IMR-90 (cell line): ENCODE data around the gene THADA. TPM values are rescaled to one million over a fixed set of nuclear protein-coding genes. Genes with fewer than 3 reads are reported as not detected.

ENCODE experiments used
- ATAC-seq: fragments of 200-7000 bp; cut with Tn5 transposase; 2 replicates; pipeline ENCODE4 v1.9.1; 2020; ENCODE audit warnings: low read depth, mild to moderate bottlenecking, moderate library complexity
- BruUV-seq: library from RNA; stranded (reverse); fragments of 400-500 nt; replicated peaks from 2 replicates; lab custom pipeline; 2021; lab: Mats Ljungman, UMichigan
- CTCF ChIA-PET: fragments of 300-600 bp; formaldehyde crosslinking; extraction: SDS; loops from one replicate; lab custom pipeline; 2021; ENCODE audit warnings: antibody characterized with exemption; lab: Yijun Ruan, JAX
- POLR2A ChIA-PET: fragments of 300-600 bp; sonication (Branson Sonifier 250); formaldehyde crosslinking; loops from one replicate; lab custom pipeline; 2022; ENCODE audit warnings: antibody characterized with exemption; ENCODE audit not compliant: unreplicated experiment; lab: Charles Lee
- DNase-seq: peaks from one replicate; pipeline ENCODE4 v3.0.0; 2013
- H2AFZ ChIP-seq: replicated peaks from 2 replicates; pipeline ENCODE3; 2013; ENCODE audit warnings: low read length, mild to moderate bottlenecking; ENCODE audit not compliant: poor library complexity
- H2AK5ac ChIP-seq: 2 replicates; pipeline ENCODE4 v1.6.1; 2013; ENCODE audit warnings: low read depth, low read length, inconsistent platforms
- H2AK9ac ChIP-seq: replicated peaks from 2 replicates; pipeline ENCODE3; 2013; ENCODE audit warnings: mild to moderate bottlenecking, low read depth, low read length, moderate library complexity; ENCODE audit not compliant: poor library complexity
- H2BK120ac ChIP-seq: 2 replicates; pipeline ENCODE4 v1.6.1; 2013; ENCODE audit warnings: low read depth, low read length, inconsistent platforms
- H2BK15ac ChIP-seq: 3 replicates; pipeline ENCODE4 v1.6.1; 2013; ENCODE audit warnings: low read depth, low read length, inconsistent platforms
- H2BK20ac ChIP-seq: 2 replicates; pipeline ENCODE4 v1.6.1; 2013; ENCODE audit warnings: low read depth, mild to moderate bottlenecking, inconsistent platforms, low read length, moderate library complexity
- H2BK5ac ChIP-seq: 2 replicates; pipeline ENCODE4 v1.6.1; 2013; ENCODE audit warnings: mild to moderate bottlenecking, low read depth, low read length, inconsistent platforms; ENCODE audit not compliant: poor library complexity, severe bottlenecking
- H3K14ac ChIP-seq: replicated peaks from 2 replicates; pipeline ENCODE4 v1.6.1; 2013; ENCODE audit warnings: low read depth, low read length, inconsistent platforms
- H3K18ac ChIP-seq: 2 replicates; pipeline ENCODE4 v1.6.1; 2013; ENCODE audit warnings: low read depth, low read length, control low read depth
- H3K23ac ChIP-seq: 2 replicates; pipeline ENCODE4 v1.6.1; 2013; ENCODE audit warnings: low read depth, low read length, inconsistent platforms
- H3K27ac ChIP-seq: 2 replicates; pipeline ENCODE4 v1.5.1; 2013; ENCODE audit warnings: mild to moderate bottlenecking, control low read depth, low read length; ENCODE audit not compliant: insufficient read depth
- H3K27me3 ChIP-seq: 2 replicates; pipeline ENCODE4 v1.6.1; 2013; ENCODE audit warnings: low read length; ENCODE audit not compliant: control insufficient read depth, insufficient read depth
- H3K36me3 ChIP-seq: 2 replicates; pipeline ENCODE4 v1.6.1; 2013; ENCODE audit warnings: low read length, mixed read lengths; ENCODE audit not compliant: control insufficient read depth, insufficient read depth
- H3K4ac ChIP-seq: 2 replicates; pipeline ENCODE4 v1.6.1; 2013; ENCODE audit warnings: low read depth, low read length, inconsistent platforms
- H3K4me1 ChIP-seq: 2 replicates; pipeline ENCODE4 v1.6.1; 2013; ENCODE audit warnings: low read length, mixed read lengths; ENCODE audit not compliant: control insufficient read depth, insufficient read depth
- H3K4me2 ChIP-seq: 2 replicates; pipeline ENCODE4 v1.6.1; 2013; ENCODE audit warnings: low read depth, mild to moderate bottlenecking, control low read depth, low read length, moderate library complexity
- H3K4me3 ChIP-seq: 2 replicates; pipeline ENCODE4 v1.5.1; 2013; ENCODE audit warnings: low read depth, mild to moderate bottlenecking, control low read depth, low read length, moderate library complexity; ENCODE audit not compliant: insufficient read depth
- H3K56ac ChIP-seq: 2 replicates; pipeline ENCODE4 v1.6.1; 2013; ENCODE audit warnings: low read length, inconsistent platforms; ENCODE audit not compliant: insufficient read depth; ENCODE audit errors: extremely low read depth
- H3K79me1 ChIP-seq, 2 experiments: 2 replicates each; pipeline ENCODE4 v1.6.1; 2013; ENCODE audit warnings: low read length in 2 of 2, inconsistent platforms in 1 of 2, low read depth in 1 of 2
- H3K9ac ChIP-seq: 2 replicates; pipeline ENCODE4 v1.6.1; 2013; ENCODE audit warnings: low read depth, low read length, control low read depth
- H3K9me1 ChIP-seq: 2 replicates; pipeline ENCODE4 v1.6.1; 2013; ENCODE audit warnings: low read length, inconsistent platforms; ENCODE audit not compliant: insufficient read depth
- H3K9me3 ChIP-seq: 2 replicates; pipeline ENCODE4 v1.6.1; 2013; ENCODE audit warnings: low read length; ENCODE audit not compliant: control insufficient read depth, insufficient read depth
- H4K20me1 ChIP-seq: 2 replicates; pipeline ENCODE4 v1.6.1; 2013; ENCODE audit warnings: low read length, inconsistent platforms; ENCODE audit not compliant: insufficient read depth
- H4K5ac ChIP-seq: 2 replicates; pipeline ENCODE4 v1.6.1; 2013; ENCODE audit warnings: mild to moderate bottlenecking, low read depth, low read length, control low read depth
- H4K8ac ChIP-seq, 2 experiments: 2 replicates each; pipeline ENCODE4 v1.6.1; 2013; ENCODE audit warnings: low read depth in 2 of 2, low read length in 2 of 2, control low read depth in 1 of 2, inconsistent platforms in 1 of 2
- H4K91ac ChIP-seq: 2 replicates; pipeline ENCODE4 v1.6.1; 2013; ENCODE audit warnings: low read depth, low read length, inconsistent platforms; ENCODE audit not compliant: insufficient read depth
- CHD1 ChIP-seq: IDR thresholded peaks from 2 replicates; pipeline ENCODE4 v1.6.1; 2012; ENCODE audit warnings: low read depth, low read length, improper control_type of control experiment
- ELK1 ChIP-seq: fragments of 150-350 bp; IDR thresholded peaks from 2 replicates; pipeline ENCODE4 v1.6.1; 2016; ENCODE audit warnings: low read depth, mild to moderate bottlenecking, low read length, moderate library complexity, borderline replicate concordance
- FOS ChIP-seq: fragments of 150-350 bp; IDR thresholded peaks from 2 replicates; pipeline ENCODE4 v1.6.1; 2016; ENCODE audit warnings: low read depth, low read length
- MAFK ChIP-seq: IDR thresholded peaks from 2 replicates; pipeline ENCODE4 v1.6.1; 2012; ENCODE audit warnings: low read depth, low read length, improper control_type of control experiment
- MAZ ChIP-seq: IDR thresholded peaks from 2 replicates; pipeline ENCODE4 v1.6.1; 2012; ENCODE audit warnings: low read depth, mild to moderate bottlenecking, low read length, improper control_type of control experiment, moderate library complexity, borderline replicate concordance
- NFE2L2 ChIP-seq: fragments of 150-350 bp; IDR thresholded peaks from 2 replicates; pipeline ENCODE4 v1.6.1; 2016; ENCODE audit warnings: low read depth, mild to moderate bottlenecking, low read length
- POLR2A ChIP-seq: IDR thresholded peaks from 2 replicates; pipeline ENCODE4 v1.6.1; 2012; ENCODE audit warnings: mild to moderate bottlenecking, low read depth, low read length
- RAD21 ChIP-seq: IDR thresholded peaks from 2 replicates; pipeline ENCODE4 v1.6.1; 2012; ENCODE audit warnings: low read length, improper control_type of control experiment
- RFX5 ChIP-seq: IDR thresholded peaks from 2 replicates; pipeline ENCODE4 v1.8.0; 2012; ENCODE audit warnings: low read depth, mild to moderate bottlenecking, low read length, moderate library complexity
- SMC3 ChIP-seq: fragments of 150-350 bp; IDR thresholded peaks from 2 replicates; pipeline ENCODE4 v1.6.1; 2016; ENCODE audit warnings: low read depth, mild to moderate bottlenecking, antibody characterized with exemption, low read length, moderate library complexity
- WGBS, 2 experiments: methylation state at CpG; one replicate each; pipeline versions ENCODE4 v1.1.5 to v1.1.7; 2013; ENCODE audit warnings: missing lambda C conversion rate in 2 of 2; ENCODE audit not compliant: insufficient read length in 1 of 2; ENCODE audit errors: extremely low coverage in 2 of 2; 5-methylcytosine and 5-hydroxymethylcytosine counted together
- dilution Hi-C: fragments of 300-500 bp; cut with HindIII; formaldehyde crosslinking; loops from one replicate; pipeline ENCODE4 v1.14.3; 2018; ENCODE audit warnings: low sequenced_read_pairs; ENCODE audit not compliant: unreplicated experiment
- in situ Hi-C: fragments of 300-500 bp; cut with MboI; formaldehyde crosslinking; loops from 3 replicates; pipeline ENCODE4 v1.14.3; 2019; ENCODE audit warnings: low sequenced_read_pairs, inconsistent platforms, mixed read lengths
- intact Hi-C: fragments of 100-400 bp; cut with micrococcal nuclease; formaldehyde crosslinking; loops from 2 replicates; pipeline ENCODE4 v1.10.0; 2022
- polyA plus RNA-seq, 3 experiments: library from polyadenylated mRNA; depleted of rRNA; stranded (reverse); fragments of >200 nt; gene quantifications; 2 replicates each; pipeline ENCODE4 v1.2.3, GENCODE V29; 2012; ENCODE audit warnings: low replicate concordance in 1 of 3
- total RNA-seq: library from RNA; depleted of rRNA; stranded (reverse); fragments of >200 nt; gene quantifications from 2 replicates; pipeline ENCODE4 v1.2.3, GENCODE V29; 2012
- TF ChIP-seq, protein P1 (sequence below): conservative IDR thresholded peaks from 2 replicates; pipeline ENCODE4 v1.5.1; 2012; ENCODE audit warnings: mild to moderate bottlenecking, low read depth, low read length, improper control_type of control experiment

THADA gene
- total and polyA plus RNA-seq, 2 of the 4 experiments (the other 2 are of a cell fraction) = 10.5 to 21.3 TPM

DNA sequence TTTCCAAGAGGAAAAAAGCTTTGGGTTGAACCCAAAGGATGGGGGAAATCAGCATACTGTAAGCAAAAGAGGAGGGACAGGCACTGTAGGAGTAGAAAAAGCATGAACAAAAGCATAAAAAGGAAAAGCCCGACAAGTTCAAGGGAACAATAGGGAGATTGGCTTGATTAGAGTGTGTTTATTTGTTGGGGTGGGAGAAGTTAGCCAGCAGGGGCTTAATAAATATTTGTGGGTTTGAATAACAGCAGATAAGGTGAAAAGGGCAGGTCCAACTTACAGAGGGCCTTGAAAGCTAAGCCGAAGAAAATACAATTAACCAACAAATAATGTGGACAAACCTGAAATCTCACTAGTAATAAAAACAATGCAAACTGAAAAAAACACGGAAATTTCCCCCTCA, 126.7 kb downstream of the THADA start:
- H3K79me1 ChIP-seq = peaks cover 0 to 2% of the 10 kb centered on the region in 2 experiments; a peak in 1 of 4 replicates
- dilution Hi-C loops (no loop called here), in situ Hi-C loops (no loop called here), intact Hi-C loops (no loop called here)
- peak overlapping the region; percentile 94 for H4K5ac ChIP-seq
- no peak overlapping the region for H2AFZ ChIP-seq
- H2AK5ac ChIP-seq = 0 out of 2 replicates have a peak overlapping the region, but pooled peaks have one; percentile 14
- peak overlapping the region; percentile 79 for H2BK120ac ChIP-seq
- H3K4me3 ChIP-seq = no peak overlapping the region
- CTCF ChIA-PET = no interaction called here
- POLR2A ChIA-PET = no interaction called here
- H3K27ac ChIP-seq = peak overlapping the region; percentile 58; the same call in 1 of the 2 replicates
- ATAC-seq (no peak), DNase-seq (no peak)
- peaks cover 15% of the 10 kb centered on the region for H3K4me1 ChIP-seq
- no peak overlapping the region for H3K4me2 ChIP-seq
- peak overlapping the region; percentile 91; the same call in 1 of the 3 replicates for H2BK15ac ChIP-seq
- peak overlapping the region; percentile 75 for H2BK20ac ChIP-seq
- no peaks in the 10 kb centered on the region for H3K9me1 ChIP-seq
- peak overlapping the region; percentile 53; the same call in 1 of the 2 replicates for H3K14ac ChIP-seq
- H2BK5ac ChIP-seq = peak overlapping the region; percentile 76
- no peak overlapping the region for H3K9ac ChIP-seq
- WGBS, 2 experiments = 80% methylated on average over 2 of the region's 3 CpGs; no CpG with 5 or more reads in 1 of the 2 experiments
- H3K23ac ChIP-seq = no peak overlapping the region
- H2AK9ac ChIP-seq = no peak overlapping the region
- H3K4ac ChIP-seq = peak overlapping the region; percentile 17; the same call in 1 of the 2 replicates
- TF ChIP-seq CHD1 (no peak), SMC3 (no peak), ELK1 (no peak), FOS (no peak), NFE2L2 (no peak), POLR2A (no peak), RAD21 (no peak), MAZ (no peak), MAFK (no peak), RFX5 (no peak)
- TF ChIP-seq, protein P1, sequence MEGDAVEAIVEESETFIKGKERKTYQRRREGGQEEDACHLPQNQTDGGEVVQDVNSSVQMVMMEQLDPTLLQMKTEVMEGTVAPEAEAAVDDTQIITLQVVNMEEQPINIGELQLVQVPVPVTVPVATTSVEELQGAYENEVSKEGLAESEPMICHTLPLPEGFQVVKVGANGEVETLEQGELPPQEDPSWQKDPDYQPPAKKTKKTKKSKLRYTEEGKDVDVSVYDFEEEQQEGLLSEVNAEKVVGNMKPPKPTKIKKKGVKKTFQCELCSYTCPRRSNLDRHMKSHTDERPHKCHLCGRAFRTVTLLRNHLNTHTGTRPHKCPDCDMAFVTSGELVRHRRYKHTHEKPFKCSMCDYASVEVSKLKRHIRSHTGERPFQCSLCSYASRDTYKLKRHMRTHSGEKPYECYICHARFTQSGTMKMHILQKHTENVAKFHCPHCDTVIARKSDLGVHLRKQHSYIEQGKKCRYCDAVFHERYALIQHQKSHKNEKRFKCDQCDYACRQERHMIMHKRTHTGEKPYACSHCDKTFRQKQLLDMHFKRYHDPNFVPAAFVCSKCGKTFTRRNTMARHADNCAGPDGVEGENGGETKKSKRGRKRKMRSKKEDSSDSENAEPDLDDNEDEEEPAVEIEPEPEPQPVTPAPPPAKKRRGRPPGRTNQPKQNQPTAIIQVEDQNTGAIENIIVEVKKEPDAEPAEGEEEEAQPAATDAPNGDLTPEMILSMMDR = no peak
- peak overlapping the region; percentile 48 for H4K91ac ChIP-seq
- 0 out of 4 replicates have a peak overlapping the region, but pooled peaks of 1 of the 2 experiments have one; percentile 49 for H4K8ac ChIP-seq
- H3K9me3 ChIP-seq = no peaks in the 10 kb centered on the region
- H3K36me3 ChIP-seq = no peaks in the 10 kb centered on the region
- BruUV-seq = no TSS peak
- H3K56ac ChIP-seq = no peak overlapping the region
- no peaks in the 10 kb centered on the region for H4K20me1 ChIP-seq
- H3K18ac ChIP-seq = peak overlapping the region; percentile 71
- H3K27me3 ChIP-seq = no peaks in the 10 kb centered on the region
